Liver (tissue), 9 donors: ENCODE measurements around the gene ANKRD60. TPM values are rescaled to one million over a fixed set of nuclear protein-coding genes. Genes with fewer than 3 reads are reported as not detected.

Experiments used
- DNase-seq: peaks from one replicate; pipeline ENCODE4 v3.0.0-alpha.2; 2017; ENCODE audit warnings: low spot score
- H3K27ac ChIP-seq, 2 donors: one replicate each; pipeline ENCODE4 v1.7.0; 2013; ENCODE audit warnings: inconsistent platforms in 2 of 2, low read length in 2 of 2, control low read depth in 1 of 2, low read depth in 1 of 2, mild to moderate bottlenecking in 1 of 2
- H3K27me3 ChIP-seq, 4 donors: one replicate each; pipeline versions ENCODE4 v1.6.1 to v1.7.0; 2013; ENCODE audit warnings: low read length in 3 of 4, inconsistent platforms in 1 of 4, mild to moderate bottlenecking in 1 of 4, moderate library complexity in 1 of 4; ENCODE audit not compliant: control insufficient read depth in 4 of 4, insufficient read depth in 4 of 4
- H3K36me3 ChIP-seq, 4 donors: one replicate each; pipeline versions ENCODE4 v1.6.1 to v1.7.0; 2013; ENCODE audit warnings: low read length in 3 of 4, mild to moderate bottlenecking in 3 of 4, low read depth in 1 of 4, moderate library complexity in 1 of 4; ENCODE audit not compliant: control insufficient read depth in 4 of 4, insufficient read depth in 3 of 4
- H3K4me1 ChIP-seq, 4 donors: one replicate each; pipeline versions ENCODE4 v1.6.1 to v1.7.0; 2013; ENCODE audit warnings: low read length in 3 of 4, mild to moderate bottlenecking in 3 of 4, moderate library complexity in 1 of 4; ENCODE audit not compliant: control insufficient read depth in 4 of 4, insufficient read depth in 4 of 4
- H3K4me3 ChIP-seq, 3 donors: one replicate each; pipeline versions ENCODE4 v1.6.1 to v1.7.0; 2013; ENCODE audit warnings: low read length in 3 of 3, control low read depth in 1 of 3, low read depth in 1 of 3, mild to moderate bottlenecking in 1 of 3
- H3K9ac ChIP-seq, 2 donors: one replicate each; pipeline ENCODE4 v1.7.0; 2013; ENCODE audit warnings: low read length in 2 of 2, mild to moderate bottlenecking in 2 of 2, moderate library complexity in 2 of 2, control low read depth in 1 of 2, low read depth in 1 of 2
- H3K9me3 ChIP-seq, 4 donors: one replicate each; pipeline versions ENCODE4 v1.6.1 to v1.7.0; 2013; ENCODE audit warnings: low read length in 3 of 4; ENCODE audit not compliant: control insufficient read depth in 4 of 4
- ATF3 ChIP-seq: IDR thresholded peaks from 2 replicates; pipeline ENCODE4 v1.6.1; 2016; ENCODE audit warnings: antibody characterized with exemption
- CTCF ChIP-seq: fragments of 150-350 bp; IDR thresholded peaks from 2 replicates; pipeline ENCODE4 v1.5.1; 2017; ENCODE audit warnings: improper control_type of control experiment, low read depth, low read length; ENCODE audit not compliant: missing input control
- EGR1 ChIP-seq, 2 donors: IDR thresholded peaks; 2 replicates each; pipeline ENCODE4 v1.6.1; 2016 to 2018; ENCODE audit warnings: antibody characterized with exemption in 2 of 2, low read depth in 2 of 2
- FOXA1 ChIP-seq: IDR thresholded peaks from 2 replicates; pipeline ENCODE4 v1.6.1; 2016; ENCODE audit warnings: antibody characterized with exemption
- GABPA ChIP-seq, 2 donors: IDR thresholded peaks in 1 of 2; conservative IDR thresholded peaks in 1 of 2; 2 replicates each; pipeline ENCODE4 v1.6.1; 2016; ENCODE audit warnings: antibody characterized with exemption in 2 of 2, mild to moderate bottlenecking in 1 of 2, moderate library complexity in 1 of 2
- HNF4A ChIP-seq, 2 donors: conservative IDR thresholded peaks; 2 replicates each; pipeline ENCODE4 v1.6.1; 2016; ENCODE audit warnings: antibody characterized with exemption in 2 of 2, mild to moderate bottlenecking in 2 of 2
- HNF4G ChIP-seq: IDR thresholded peaks from 2 replicates; pipeline ENCODE4 v1.6.1; 2016; ENCODE audit warnings: antibody characterized with exemption
- NR2F2 ChIP-seq: IDR thresholded peaks from 2 replicates; pipeline ENCODE4 v1.6.1; 2016; ENCODE audit warnings: antibody characterized with exemption
- RAD21 ChIP-seq, 2 donors: IDR thresholded peaks; 2 replicates each; pipeline ENCODE4 v1.6.1; 2016; ENCODE audit warnings: antibody characterized with exemption in 2 of 2, mild to moderate bottlenecking in 2 of 2
- SP1 ChIP-seq: IDR thresholded peaks from 2 replicates; pipeline ENCODE4 v1.6.1; 2018; ENCODE audit warnings: antibody characterized with exemption, mild to moderate bottlenecking
- TAF1 ChIP-seq: conservative IDR thresholded peaks from 2 replicates; pipeline ENCODE4 v1.6.1; 2016; ENCODE audit warnings: antibody characterized with exemption, mild to moderate bottlenecking
- YY1 ChIP-seq: IDR thresholded peaks from 2 replicates; pipeline ENCODE4 v1.6.1; 2016; ENCODE audit warnings: antibody characterized with exemption, mild to moderate bottlenecking
- WGBS: extraction: QIAGEN DNeasy Blood & Tissue Kit; methylation state at CpG from one replicate; pipeline ENCODE4 v1.1.7; 2013; 5-methylcytosine and 5-hydroxymethylcytosine counted together
- polyA plus RNA-seq, 2 donors: library from polyadenylated mRNA; stranded (reverse) in 1 of 2; unstranded in 1 of 2; fragments of 200-250 nt in 1 of 2; fragments of >200 nt in 1 of 2; fragmentation: Nextera tagmentation in 1 of 2; extraction: Ambion mirVana in 1 of 2; gene quantifications; one replicate each; pipeline versions ENCODE4 v1.2.1 to v1.2.3, GENCODE V29; 2013 to 2015
- total RNA-seq, 2 donors: library from RNA; depleted of rRNA; stranded (reverse); fragments of >200 nt; gene quantifications; one replicate each; pipeline ENCODE4 v1.2.3, GENCODE V29; 2014
- TF ChIP-seq, protein P1 (sequence below): IDR thresholded peaks from 2 replicates; pipeline ENCODE4 v1.6.1; 2016; ENCODE audit warnings: antibody characterized with exemption
- TF ChIP-seq, protein P2 (sequence below): IDR thresholded peaks from 2 replicates; pipeline ENCODE4 v1.6.1; 2016; ENCODE audit warnings: antibody characterized with exemption, mild to moderate bottlenecking
- TF ChIP-seq, protein P3 (sequence below): IDR thresholded peaks from 2 replicates; pipeline ENCODE4 v1.6.1; 2016; ENCODE audit warnings: antibody characterized with exemption
- donor health status: healthy.
- donor health status: healthy.
- donor health status: healthy.
- donor health status: healthy.
- donor health status: healthy.

Gene ANKRD60
- total and polyA plus RNA-seq, 4 donors, result not detected

GRCh38 chr20:58227391-58228102 is 906 bp downstream of the ANKRD60 start:
- TF ChIP-seq HNF4G (no peak), NR2F2 (no peak), GABPA (IDR thresholded peaks at IDR 0.05 in 1 of 2, conservative IDR thresholded peaks at IDR 0.05 in 1 of 2) (no peak)
- Histone ChIP-seq H3K36me3 (peaks cover 0 to 1% (median 0%) of the 10 kb centered on the region in 4 donors), H3K9me3 (no peaks in the 10 kb centered on the region), H3K27ac (no peak overlapping the region), H3K4me1 (peaks cover 0 to 2% (median 0%) of the 10 kb centered on the region in 4 donors), H3K27me3 (peaks cover 0 to 17% (median 10%) of the 10 kb centered on the region in 4 donors), H3K9ac (no peak overlapping the region), H3K4me3 (no peak overlapping the region)
- no peak for DNase-seq
- 92% methylated on average over 5 of the region's 5 CpGs for WGBS

- Histone ChIP-seq H3K36me3 (no peaks in the 10 kb centered on the region), H3K9ac (no peak overlapping the region), H3K4me1 (peaks cover 0 to 2% (median 0%) of the 10 kb centered on the region in 4 donors), H3K4me3 (no peak overlapping the region), H3K27ac (no peak overlapping the region), H3K27me3 (peaks cover 0 to 32% (median 10%) of the 10 kb centered on the region in 4 donors), H3K9me3 (no peaks in the 10 kb centered on the region)
- 75% methylated on average over 15 of the region's 15 CpGs for WGBS
- DNase-seq, result no peak
- no peak for TF ChIP-seq HNF4A (conservative IDR thresholded peaks at IDR 0.05)
- no peak for TF ChIP-seq GABPA (IDR thresholded peaks at IDR 0.05 in 1 of 2, conservative IDR thresholded peaks at IDR 0.05 in 1 of 2)
- TF ChIP-seq TAF1, result no peak
- TF ChIP-seq, protein P1, sequence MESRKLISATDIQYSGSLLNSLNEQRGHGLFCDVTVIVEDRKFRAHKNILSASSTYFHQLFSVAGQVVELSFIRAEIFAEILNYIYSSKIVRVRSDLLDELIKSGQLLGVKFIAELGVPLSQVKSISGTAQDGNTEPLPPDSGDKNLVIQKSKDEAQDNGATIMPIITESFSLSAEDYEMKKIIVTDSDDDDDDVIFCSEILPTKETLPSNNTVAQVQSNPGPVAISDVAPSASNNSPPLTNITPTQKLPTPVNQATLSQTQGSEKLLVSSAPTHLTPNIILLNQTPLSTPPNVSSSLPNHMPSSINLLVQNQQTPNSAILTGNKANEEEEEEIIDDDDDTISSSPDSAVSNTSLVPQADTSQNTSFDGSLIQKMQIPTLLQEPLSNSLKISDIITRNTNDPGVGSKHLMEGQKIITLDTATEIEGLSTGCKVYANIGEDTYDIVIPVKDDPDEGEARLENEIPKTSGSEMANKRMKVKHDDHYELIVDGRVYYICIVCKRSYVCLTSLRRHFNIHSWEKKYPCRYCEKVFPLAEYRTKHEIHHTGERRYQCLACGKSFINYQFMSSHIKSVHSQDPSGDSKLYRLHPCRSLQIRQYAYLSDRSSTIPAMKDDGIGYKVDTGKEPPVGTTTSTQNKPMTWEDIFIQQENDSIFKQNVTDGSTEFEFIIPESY, result no peak
- TF ChIP-seq EGR1 (IDR thresholded peaks at IDR 0.05; ENCODE audit: low read depth in 2 of 2), result no peak
- TF ChIP-seq HNF4G, result no peak
- TF ChIP-seq CTCF, result no peak
- TF ChIP-seq SP1, result no peak
- no peak for TF ChIP-seq ATF3
- TF ChIP-seq, protein P2, sequence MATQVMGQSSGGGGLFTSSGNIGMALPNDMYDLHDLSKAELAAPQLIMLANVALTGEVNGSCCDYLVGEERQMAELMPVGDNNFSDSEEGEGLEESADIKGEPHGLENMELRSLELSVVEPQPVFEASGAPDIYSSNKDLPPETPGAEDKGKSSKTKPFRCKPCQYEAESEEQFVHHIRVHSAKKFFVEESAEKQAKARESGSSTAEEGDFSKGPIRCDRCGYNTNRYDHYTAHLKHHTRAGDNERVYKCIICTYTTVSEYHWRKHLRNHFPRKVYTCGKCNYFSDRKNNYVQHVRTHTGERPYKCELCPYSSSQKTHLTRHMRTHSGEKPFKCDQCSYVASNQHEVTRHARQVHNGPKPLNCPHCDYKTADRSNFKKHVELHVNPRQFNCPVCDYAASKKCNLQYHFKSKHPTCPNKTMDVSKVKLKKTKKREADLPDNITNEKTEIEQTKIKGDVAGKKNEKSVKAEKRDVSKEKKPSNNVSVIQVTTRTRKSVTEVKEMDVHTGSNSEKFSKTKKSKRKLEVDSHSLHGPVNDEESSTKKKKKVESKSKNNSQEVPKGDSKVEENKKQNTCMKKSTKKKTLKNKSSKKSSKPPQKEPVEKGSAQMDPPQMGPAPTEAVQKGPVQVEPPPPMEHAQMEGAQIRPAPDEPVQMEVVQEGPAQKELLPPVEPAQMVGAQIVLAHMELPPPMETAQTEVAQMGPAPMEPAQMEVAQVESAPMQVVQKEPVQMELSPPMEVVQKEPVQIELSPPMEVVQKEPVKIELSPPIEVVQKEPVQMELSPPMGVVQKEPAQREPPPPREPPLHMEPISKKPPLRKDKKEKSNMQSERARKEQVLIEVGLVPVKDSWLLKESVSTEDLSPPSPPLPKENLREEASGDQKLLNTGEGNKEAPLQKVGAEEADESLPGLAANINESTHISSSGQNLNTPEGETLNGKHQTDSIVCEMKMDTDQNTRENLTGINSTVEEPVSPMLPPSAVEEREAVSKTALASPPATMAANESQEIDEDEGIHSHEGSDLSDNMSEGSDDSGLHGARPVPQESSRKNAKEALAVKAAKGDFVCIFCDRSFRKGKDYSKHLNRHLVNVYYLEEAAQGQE, result no peak
- TF ChIP-seq, protein P3, sequence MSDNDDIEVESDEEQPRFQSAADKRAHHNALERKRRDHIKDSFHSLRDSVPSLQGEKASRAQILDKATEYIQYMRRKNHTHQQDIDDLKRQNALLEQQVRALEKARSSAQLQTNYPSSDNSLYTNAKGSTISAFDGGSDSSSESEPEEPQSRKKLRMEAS, result no peak
- TF ChIP-seq RAD21 (IDR thresholded peaks at IDR 0.05), result no peak
- TF ChIP-seq FOXA1, result no peak
- TF ChIP-seq NR2F2, result no peak
- TF ChIP-seq YY1, result no peak
Measured at GRCh38 chr20:58225452-58226200, 2.8 kb downstream of the ANKRD60 start.
